Heart left ventricle (tissue), 13 donors: ENCODE data around the gene TPPP.
"Not testable (repeated sequence)": the region's sequence is repeated elsewhere in the genome, so short reads cannot be mapped to it uniquely, and the experiment has no call there.

Experiments used
- CTCF ChIP-seq, 12 donors: fragments of 200-600 bp; sonication (generic) in 4 of 12; IDR thresholded peaks; one replicate each; pipeline versions ENCODE4 v1.5.0 to v1.8.0; 2018 to 2022; ENCODE audit warnings: antibody characterized with exemption in 12 of 12, mild to moderate bottlenecking in 5 of 12
- POLR2A ChIP-seq, 2 donors: fragments of 450-650 bp; IDR thresholded peaks; one replicate each; pipeline ENCODE4 v1.6.1; 2017; ENCODE audit warnings: antibody characterized with exemption in 2 of 2, mild to moderate bottlenecking in 2 of 2, moderate library complexity in 2 of 2
- donor health status: ischemic (EF 13 %, LVEDD 7.1; RV severe dilation, severe dysfunction).
- donor health status: DM: no; HTN: yes; CAD: no.
- donor health status: DM: no; HTN: no; CAD: no.
- donor health status: ischemic (EF 25% LVEDD 6.9; RV normal size, moderate dysfunction).
- donor health status: ischemic (EF 25% LVEDD 5.7; RV mildly dilated, moderate dysfunction).
- donor health status: ischemic (EF 35%, LVEDD 5.7; RV mildly dilated, moderate dysfunction).
- donor health status: nonischemic (EF 11% LVEDD 7.7; RV severe dilation, severe dysfunction).
- donor health status: DM: yes; HTN: yes; CAD: no.
- donor health status: PGD.
- donor health status: ischemic (EF 29% LVEDD 5.4; RV normal size, mild dysfunction).
- donor health status: nonischemic (EF 23%, LVEDD 6.1; RV moderate dilation, normal function).

- TF ChIP-seq CTCF, POLR2A (IDR thresholded peaks at IDR 0.05): not testable (repeated sequence)
These were observed 14.6 kb downstream of the TPPP start for GRCh38 chr5:678521-678920.
